Lower leg skin (tissue), 3 donors: ENCODE measurements around the gene MCM6.

ENCODE experiments used
- POLR2A ChIP-seq, 2 donors: fragments of 450-650 bp; IDR thresholded peaks; one replicate each; pipeline ENCODE4 v1.6.1; 2016 to 2017; ENCODE audit warnings: antibody characterized with exemption in 2 of 2, mild to moderate bottlenecking in 1 of 2, moderate library complexity in 1 of 2
- TF ChIP-seq, protein P1 (sequence below), 3 donors: fragments of 450-650 bp; IDR thresholded peaks; one replicate each; pipeline ENCODE4 v1.5.1; 2016; ENCODE audit warnings: antibody characterized with exemption in 3 of 3, mild to moderate bottlenecking in 3 of 3, moderate library complexity in 2 of 3

- TF ChIP-seq, protein P1, sequence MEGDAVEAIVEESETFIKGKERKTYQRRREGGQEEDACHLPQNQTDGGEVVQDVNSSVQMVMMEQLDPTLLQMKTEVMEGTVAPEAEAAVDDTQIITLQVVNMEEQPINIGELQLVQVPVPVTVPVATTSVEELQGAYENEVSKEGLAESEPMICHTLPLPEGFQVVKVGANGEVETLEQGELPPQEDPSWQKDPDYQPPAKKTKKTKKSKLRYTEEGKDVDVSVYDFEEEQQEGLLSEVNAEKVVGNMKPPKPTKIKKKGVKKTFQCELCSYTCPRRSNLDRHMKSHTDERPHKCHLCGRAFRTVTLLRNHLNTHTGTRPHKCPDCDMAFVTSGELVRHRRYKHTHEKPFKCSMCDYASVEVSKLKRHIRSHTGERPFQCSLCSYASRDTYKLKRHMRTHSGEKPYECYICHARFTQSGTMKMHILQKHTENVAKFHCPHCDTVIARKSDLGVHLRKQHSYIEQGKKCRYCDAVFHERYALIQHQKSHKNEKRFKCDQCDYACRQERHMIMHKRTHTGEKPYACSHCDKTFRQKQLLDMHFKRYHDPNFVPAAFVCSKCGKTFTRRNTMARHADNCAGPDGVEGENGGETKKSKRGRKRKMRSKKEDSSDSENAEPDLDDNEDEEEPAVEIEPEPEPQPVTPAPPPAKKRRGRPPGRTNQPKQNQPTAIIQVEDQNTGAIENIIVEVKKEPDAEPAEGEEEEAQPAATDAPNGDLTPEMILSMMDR (IDR thresholded peaks at IDR 0.05), result no peak
- no peak for TF ChIP-seq POLR2A (IDR thresholded peaks at IDR 0.05)
Observed at GRCh38 chr2:135870571-135870970, 5.7 kb downstream of the MCM6 start.
